HL-60/S4 (cell line): ENCODE measurements around the gene CHI3L2.

Source experiments
- in situ Hi-C: fragments of 300-500 bp; cut with MboI; formaldehyde crosslinking; loops from 2 replicates; pipeline ENCODE4 v1.14.3; 2022; ENCODE audit warnings: low sequenced_read_pairs

The CHI3L2 gene

GRCh38 chr1:111285879-111286278, 58.4 kb downstream of the CHI3L2 start:
- in situ Hi-C loops = no loop called here

GRCh38 chr1:111286912-111287311, 59.4 kb downstream of the CHI3L2 start:
- in situ Hi-C loops = no loop called here

GRCh38 chr1:111289371-111289770, 61.9 kb downstream of the CHI3L2 start:
- in situ Hi-C loops = no loop called here

- in situ Hi-C loops = no loop called here
These were observed 62.6 kb downstream of the CHI3L2 start for GRCh38 chr1:111290104-111290503.

- in situ Hi-C loops = no loop called here
These were observed 63.1 kb downstream of the CHI3L2 start, which contains the start of gene CHIA for GRCh38 chr1:111290630-111291029. Gene CHIA, plus strand, starts transcription at chr1:111290851. Its CDS starts 19,617 bp downstream, at chr1:111310468.
